Memory B cell (primary cell): ENCODE measurements around the gene ZNF804A.
"Not testable (repeated sequence)": the region's sequence is repeated elsewhere in the genome, so short reads cannot be mapped to it uniquely, and the experiment has no call there.

ENCODE experiments used
- ATAC-seq: fragments of 150-1000 bp; cut with Tn5 transposase; 2 replicates; pipeline ENCODE4 v1.10.0; 2021; ENCODE audit warnings: low read depth, mild to moderate bottlenecking, moderate library complexity
- DNase-seq, 2 donors: peaks; one replicate each; pipeline ENCODE4 v3.0.0; 2022; ENCODE audit warnings: low spot score in 2 of 2
- H3K27ac Mint-ChIP-seq: one replicate; pipeline ENCODE4 v1.8.0; 2022; ENCODE audit warnings: mild to moderate bottlenecking, moderate library complexity, mixed read lengths
- H3K27me3 Mint-ChIP-seq: one replicate; pipeline ENCODE4 v1.8.0; 2022; ENCODE audit warnings: mixed read lengths
- H3K36me3 Mint-ChIP-seq: one replicate; pipeline ENCODE4 v1.8.0; 2022; ENCODE audit warnings: mild to moderate bottlenecking, mixed read lengths
- H3K4me1 Mint-ChIP-seq: one replicate; pipeline ENCODE4 v1.8.0; 2022; ENCODE audit warnings: mixed read lengths
- H3K4me3 Mint-ChIP-seq: one replicate; pipeline ENCODE4 v1.8.0; 2022; ENCODE audit warnings: mild to moderate bottlenecking, moderate library complexity, mixed read lengths
- H3K9me3 Mint-ChIP-seq: one replicate; pipeline ENCODE4 v1.8.0; 2022; ENCODE audit warnings: mixed read lengths

The ZNF804A gene

DNA sequence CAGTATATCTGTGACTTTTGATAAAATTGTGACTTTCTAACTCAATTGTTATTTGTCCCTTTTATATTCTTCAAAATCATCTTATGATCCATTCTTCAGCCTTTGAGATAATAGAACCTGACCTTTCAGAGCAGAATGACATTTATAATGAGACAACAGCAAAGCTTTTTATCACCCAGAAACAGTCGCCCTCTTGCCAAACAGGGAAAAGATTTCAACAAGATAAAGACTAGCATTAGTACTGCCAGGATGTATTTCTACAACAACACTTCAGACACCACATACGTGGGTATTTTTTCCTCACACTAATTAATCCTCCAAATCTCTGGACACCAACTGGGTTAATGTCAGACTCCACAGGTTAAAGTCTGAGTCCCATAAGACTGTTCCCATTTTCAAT is 249.0 kb downstream of the ZNF804A start:
- H3K27me3 Mint-ChIP-seq, result no peaks in the 10 kb centered on the region
- no peaks in the 10 kb centered on the region for H3K36me3 Mint-ChIP-seq
- DNase-seq, result no peak
- H3K27ac Mint-ChIP-seq, result no peak overlapping the region
- no peak for ATAC-seq
- peaks cover 8% of the 10 kb centered on the region for H3K9me3 Mint-ChIP-seq
- H3K4me1 Mint-ChIP-seq, result no peaks in the 10 kb centered on the region
- H3K4me3 Mint-ChIP-seq, result no peak overlapping the region

DNA sequence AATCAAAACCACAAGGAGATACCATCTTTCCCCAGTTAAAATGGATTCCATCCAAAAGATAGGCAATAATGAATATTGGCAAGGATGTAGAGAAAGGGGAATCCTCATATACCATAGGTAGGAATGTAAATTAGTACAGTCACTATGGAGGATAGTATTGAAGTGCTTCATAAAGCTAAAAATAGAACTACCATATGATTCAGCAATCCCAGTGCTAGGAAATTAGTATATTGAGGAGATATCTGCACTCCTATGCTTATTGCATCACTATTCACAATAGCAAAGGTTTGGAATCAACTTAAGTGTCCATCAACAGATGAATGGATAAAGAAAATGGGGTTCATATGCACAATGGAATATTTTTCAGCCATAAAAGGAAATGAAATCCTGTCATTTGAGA is 251.2 kb downstream of the ZNF804A start:
- Mint-ChIP-seq H3K4me3 (no peak overlapping the region), H3K9me3 (peaks cover 7% of the 10 kb centered on the region), H3K27me3 (no peaks in the 10 kb centered on the region), H3K4me1 (no peaks in the 10 kb centered on the region), H3K36me3 (no peaks in the 10 kb centered on the region), H3K27ac (no peak overlapping the region)
- no peak for ATAC-seq
- DNase-seq, result no peak

DNA sequence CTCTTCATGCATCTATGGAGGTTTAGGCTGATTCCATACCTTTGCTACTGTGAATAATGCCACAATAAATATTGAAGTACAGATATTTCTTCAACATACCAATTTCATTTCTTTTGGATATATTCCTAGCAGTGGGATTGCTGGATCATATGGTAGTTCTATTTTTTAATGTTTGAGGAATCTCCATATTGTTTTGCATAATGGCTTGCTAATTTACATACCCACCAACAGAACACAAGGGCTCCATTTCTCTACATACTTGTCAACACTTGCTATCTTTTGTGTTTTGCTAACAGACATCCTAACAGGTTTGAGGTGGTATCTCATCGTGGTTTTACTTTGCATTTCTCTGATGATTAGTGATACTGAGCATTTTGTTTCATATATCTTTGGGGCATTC is 253.2 kb downstream of the ZNF804A start:
- Mint-ChIP-seq H3K27me3 (no peaks in the 10 kb centered on the region), H3K36me3 (no peaks in the 10 kb centered on the region), H3K9me3 (peaks cover 5% of the 10 kb centered on the region), H3K27ac (no peak overlapping the region), H3K4me3 (no peak overlapping the region), H3K4me1 (no peaks in the 10 kb centered on the region)
- no peak for ATAC-seq
- no peak for DNase-seq

DNA sequence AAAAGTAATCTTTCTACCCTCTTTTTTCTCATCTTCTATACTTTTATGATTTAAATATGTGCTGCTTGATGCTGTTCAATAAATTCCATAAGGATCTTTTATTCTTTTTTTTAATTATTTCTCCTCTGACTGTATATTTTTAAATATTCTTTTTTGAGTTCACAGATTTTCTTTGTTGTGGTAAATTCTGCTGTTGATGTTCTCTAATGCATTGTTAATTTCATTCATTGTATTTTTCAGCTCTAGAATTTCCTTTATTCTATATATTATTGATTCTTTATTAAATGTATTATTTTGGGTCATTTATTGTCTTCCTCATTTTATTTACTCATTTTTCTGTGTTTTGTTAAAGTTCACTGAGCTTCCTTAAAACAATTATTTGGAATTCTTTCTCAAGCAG is 260.9 kb downstream of the ZNF804A start:
- H3K36me3 Mint-ChIP-seq, result no peaks in the 10 kb centered on the region
- DNase-seq, result no peak
- no peaks in the 10 kb centered on the region for H3K4me1 Mint-ChIP-seq
- no peak for ATAC-seq
- H3K27ac Mint-ChIP-seq, result no peak overlapping the region
- H3K4me3 Mint-ChIP-seq, result no peak overlapping the region
- no peaks in the 10 kb centered on the region for H3K27me3 Mint-ChIP-seq
- H3K9me3 Mint-ChIP-seq, result peaks cover 8% of the 10 kb centered on the region

DNA sequence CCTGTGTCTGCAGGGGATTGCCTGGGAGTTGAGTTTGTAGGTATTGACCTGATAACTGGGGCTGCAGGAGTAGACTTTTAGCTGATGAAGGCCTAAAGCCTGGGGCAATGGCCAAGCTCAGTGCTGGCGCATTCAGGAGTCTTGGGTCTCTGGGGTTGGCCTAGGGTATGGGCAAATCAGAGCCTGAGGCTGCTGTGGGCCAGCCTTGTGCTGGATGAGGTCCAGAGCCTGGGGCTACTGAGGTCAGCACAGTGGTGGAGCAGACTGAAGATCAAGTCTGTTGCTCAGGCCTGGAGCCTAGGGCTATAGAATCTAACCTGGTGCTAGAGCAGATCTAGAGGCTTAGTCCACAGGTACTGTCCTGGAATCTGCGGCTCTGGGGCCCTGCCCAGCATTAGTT is 262.4 kb downstream of the ZNF804A start:
- DNase-seq (no peak), ATAC-seq (no peak)
- Mint-ChIP-seq H3K27me3 (no peaks in the 10 kb centered on the region), H3K27ac (no peak overlapping the region), H3K4me1 (no peaks in the 10 kb centered on the region), H3K36me3 (no peaks in the 10 kb centered on the region), H3K4me3 (no peak overlapping the region), H3K9me3 (peaks cover 7% of the 10 kb centered on the region)

DNA sequence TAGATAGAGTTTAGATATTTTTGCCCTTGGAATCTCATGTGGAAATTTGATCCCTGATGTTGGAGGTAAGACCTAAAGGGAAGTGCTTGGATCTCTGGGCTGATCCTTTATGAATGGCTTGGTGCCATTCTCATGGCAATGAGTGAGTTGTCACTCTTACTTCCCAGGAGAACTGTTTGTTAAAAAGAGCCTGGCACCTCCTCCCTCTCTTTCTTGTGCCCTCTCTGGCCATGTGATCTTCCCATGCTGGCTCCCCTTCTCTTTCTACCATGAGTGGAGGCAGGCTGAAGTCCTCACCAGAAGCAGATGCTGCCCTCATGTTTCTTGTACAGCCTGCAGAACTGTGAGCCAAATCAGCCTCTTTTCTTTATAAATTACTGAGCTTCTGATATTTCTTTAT is 276.9 kb downstream of the ZNF804A start:
- Mint-ChIP-seq H3K27ac (no peak overlapping the region), H3K4me1 (no peaks in the 10 kb centered on the region), H3K27me3 (no peaks in the 10 kb centered on the region), H3K9me3 (no peaks in the 10 kb centered on the region), H3K4me3 (no peak overlapping the region), H3K36me3 (no peaks in the 10 kb centered on the region)
- ATAC-seq (no peak), DNase-seq (no peak)

- no peak for DNase-seq
- no peaks in the 10 kb centered on the region for H3K4me1 Mint-ChIP-seq
- H3K9me3 Mint-ChIP-seq, result no peaks in the 10 kb centered on the region
- no peaks in the 10 kb centered on the region for H3K36me3 Mint-ChIP-seq
- no peak overlapping the region for H3K27ac Mint-ChIP-seq
- ATAC-seq, result no peak
- H3K27me3 Mint-ChIP-seq, result no peaks in the 10 kb centered on the region
- H3K4me3 Mint-ChIP-seq, result no peak overlapping the region
Observed at GRCh38 chr2:184875911-184876310, 277.6 kb downstream of the ZNF804A start.

DNA sequence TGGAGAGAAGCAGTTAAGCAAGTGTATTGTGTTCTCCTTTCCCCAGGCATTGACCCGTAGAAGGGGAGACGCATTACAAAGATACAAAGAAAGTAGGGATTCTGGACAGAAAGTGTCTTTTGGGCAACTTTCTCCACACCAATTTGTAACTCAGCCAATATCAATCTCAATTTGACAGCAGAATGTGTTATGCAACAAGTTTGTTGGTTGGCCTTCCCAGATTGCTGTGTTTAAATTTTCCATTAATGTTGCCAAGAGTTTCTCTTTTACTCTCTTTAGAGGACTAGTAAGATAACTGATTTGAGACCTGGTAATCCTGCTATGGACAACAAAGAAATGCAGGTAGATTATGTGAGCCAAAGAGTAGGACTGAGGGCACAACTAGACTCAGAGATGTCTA is 279.6 kb downstream of the ZNF804A start:
- no peak overlapping the region for H3K27ac Mint-ChIP-seq
- H3K4me1 Mint-ChIP-seq, result no peaks in the 10 kb centered on the region
- ATAC-seq (no peak), DNase-seq (no peak)
- peaks cover 6% of the 10 kb centered on the region for H3K9me3 Mint-ChIP-seq
- H3K4me3 Mint-ChIP-seq, result no peak overlapping the region
- no peaks in the 10 kb centered on the region for H3K27me3 Mint-ChIP-seq
- peaks cover 2% of the 10 kb centered on the region for H3K36me3 Mint-ChIP-seq

DNA sequence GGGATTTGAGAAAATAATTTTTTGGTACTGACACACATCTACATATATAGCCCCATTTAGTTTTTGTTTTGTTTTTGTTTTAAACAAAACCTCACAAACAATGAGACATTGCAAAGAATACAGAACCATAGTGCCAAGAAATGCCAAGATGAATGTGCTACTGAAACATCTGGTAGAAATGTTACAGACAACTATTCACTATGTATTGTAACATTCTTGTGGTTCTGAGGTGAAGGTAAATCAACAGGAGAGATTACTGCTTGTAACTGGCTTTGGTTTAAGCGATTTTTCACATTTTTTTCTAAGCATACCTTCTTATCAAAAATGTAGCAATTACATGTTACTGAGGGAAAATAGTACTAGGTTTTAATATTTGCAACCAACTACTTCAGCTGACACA is 281.3 kb downstream of the ZNF804A start:
- DNase-seq (no peak), ATAC-seq (no peak)
- peaks cover 2% of the 10 kb centered on the region for H3K36me3 Mint-ChIP-seq
- no peak overlapping the region for H3K27ac Mint-ChIP-seq
- H3K27me3 Mint-ChIP-seq, result no peaks in the 10 kb centered on the region
- H3K4me3 Mint-ChIP-seq, result no peak overlapping the region
- H3K9me3 Mint-ChIP-seq, result peaks cover 7% of the 10 kb centered on the region
- H3K4me1 Mint-ChIP-seq, result no peaks in the 10 kb centered on the region

GRCh38 chr2:184886585-184886984 is 288.3 kb downstream of the ZNF804A start:
- H3K27ac Mint-ChIP-seq, H3K4me1 Mint-ChIP-seq, ATAC-seq, H3K36me3 Mint-ChIP-seq, H3K4me3 Mint-ChIP-seq, DNase-seq, H3K27me3 Mint-ChIP-seq: not testable (repeated sequence)
- peaks cover 11% of the 10 kb centered on the region for H3K9me3 Mint-ChIP-seq

- Mint-ChIP-seq H3K9me3 (peaks cover 3% of the 10 kb centered on the region), H3K27ac (no peak overlapping the region), H3K27me3 (no peaks in the 10 kb centered on the region), H3K4me3 (peak overlapping the region; percentile 6), H3K36me3 (no peaks in the 10 kb centered on the region), H3K4me1 (peaks cover 5% of the 10 kb centered on the region)
- ATAC-seq (no peak), DNase-seq (no peak)
Observed at GRCh38 chr2:184890311-184890710, 292.0 kb downstream of the ZNF804A start.

DNA sequence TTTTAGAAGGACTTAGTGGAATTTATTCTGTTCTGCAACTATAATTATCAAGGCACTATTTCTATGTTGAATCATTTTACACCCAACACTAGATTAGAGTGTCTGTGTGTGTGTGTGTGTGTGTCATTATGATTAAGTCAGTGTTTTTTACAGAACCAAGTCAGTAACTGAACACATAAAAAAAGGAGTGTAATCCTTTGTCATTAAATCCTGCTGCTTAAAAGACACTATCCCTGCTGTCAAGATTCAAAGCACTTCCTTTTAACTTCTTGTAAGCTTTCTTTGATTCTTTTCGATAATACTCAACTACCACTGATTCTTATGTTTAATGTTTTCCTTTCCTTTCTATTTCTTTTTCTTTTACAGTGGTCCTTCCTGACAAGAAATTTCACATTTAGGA is 306.7 kb downstream of the ZNF804A start:
- peaks cover 3% of the 10 kb centered on the region for H3K9me3 Mint-ChIP-seq
- H3K27me3 Mint-ChIP-seq, result no peaks in the 10 kb centered on the region
- DNase-seq (no peak), ATAC-seq (no peak)
- no peaks in the 10 kb centered on the region for H3K4me1 Mint-ChIP-seq
- H3K27ac Mint-ChIP-seq, result no peak overlapping the region
- no peak overlapping the region for H3K4me3 Mint-ChIP-seq
- H3K36me3 Mint-ChIP-seq, result no peaks in the 10 kb centered on the region

DNA sequence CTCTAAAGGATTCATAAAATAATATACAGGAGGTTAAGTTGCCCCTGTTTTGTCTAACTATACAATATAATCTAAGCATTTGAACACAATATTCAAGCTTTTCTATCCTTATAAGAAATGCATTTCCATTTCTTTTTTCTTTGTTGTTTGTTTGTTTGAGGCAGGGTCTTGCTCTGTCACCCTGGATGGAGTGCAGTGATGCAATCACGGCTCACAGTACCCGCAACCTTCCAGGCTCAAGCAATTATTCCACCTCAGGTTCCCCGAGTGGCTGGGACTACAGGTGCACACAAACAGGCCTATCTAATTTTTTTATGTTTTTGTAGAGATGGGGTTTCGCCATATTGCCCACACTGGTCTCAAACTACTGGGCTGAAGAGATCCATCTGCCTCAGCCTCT is 307.8 kb downstream of the ZNF804A start:
- no peaks in the 10 kb centered on the region for H3K27me3 Mint-ChIP-seq
- no peak overlapping the region for H3K27ac Mint-ChIP-seq
- no peaks in the 10 kb centered on the region for H3K36me3 Mint-ChIP-seq

DNA sequence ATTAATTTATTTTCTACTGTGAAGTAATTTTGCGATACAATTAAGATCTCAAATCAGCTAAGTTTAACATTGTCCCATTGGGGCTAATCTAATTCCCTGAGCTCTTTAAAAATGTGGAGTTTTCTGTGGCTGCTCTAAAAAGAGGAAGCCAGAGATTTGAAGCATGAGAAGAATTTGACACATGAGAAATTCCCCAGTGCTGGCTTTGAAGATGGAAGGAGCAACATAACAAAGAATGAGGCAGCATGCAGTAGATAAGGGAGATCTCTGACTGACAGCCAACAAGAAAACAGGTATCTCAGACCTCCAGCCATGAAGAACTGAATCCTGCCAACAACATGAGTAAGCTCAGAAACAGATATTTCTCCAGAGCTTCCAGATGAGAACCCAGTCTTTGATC is 308.4 kb downstream of the ZNF804A start:
- Mint-ChIP-seq H3K36me3 (no peaks in the 10 kb centered on the region), H3K9me3 (peaks cover 6% of the 10 kb centered on the region), H3K4me3 (no peak overlapping the region), H3K27me3 (no peaks in the 10 kb centered on the region), H3K27ac (no peak overlapping the region), H3K4me1 (no peaks in the 10 kb centered on the region)
- ATAC-seq (no peak), DNase-seq (no peak)

More for the DNA sequence above, 307.8 kb downstream of the ZNF804A start:
- Mint-ChIP-seq H3K4me3 (no peak overlapping the region), H3K4me1 (no peaks in the 10 kb centered on the region), H3K9me3 (peaks cover 5% of the 10 kb centered on the region)
- ATAC-seq (no peak), DNase-seq (no peak)

GRCh38 chr2:184908966-184909365 is 310.6 kb downstream of the ZNF804A start:
- peaks cover 5% of the 10 kb centered on the region for H3K9me3 Mint-ChIP-seq
- H3K4me3 Mint-ChIP-seq, result no peak overlapping the region
- DNase-seq, result no peak
- no peak overlapping the region for H3K27ac Mint-ChIP-seq
- H3K4me1 Mint-ChIP-seq, result no peaks in the 10 kb centered on the region
- ATAC-seq, result no peak
- no peaks in the 10 kb centered on the region for H3K36me3 Mint-ChIP-seq
- no peaks in the 10 kb centered on the region for H3K27me3 Mint-ChIP-seq
